H9 (cell line): ENCODE data around the gene TNNT2. TPM values are rescaled to one million over a fixed set of nuclear protein-coding genes. Genes with fewer than 3 reads are reported as not detected.

Experiments used
- DNase-seq: peaks from one replicate; pipeline ENCODE4 v3.0.0-alpha.2; 2017
- H2AFZ ChIP-seq: one replicate; pipeline ENCODE4 v1.6.1; 2013; ENCODE audit warnings: mild to moderate bottlenecking, low read length, control low read depth, moderate library complexity
- H2AK5ac ChIP-seq: 2 replicates; pipeline ENCODE4 v1.6.1; 2013; ENCODE audit warnings: low read length, control low read depth, mixed read lengths; ENCODE audit not compliant: insufficient read length
- H2BK120ac ChIP-seq: one replicate; pipeline ENCODE4 v1.6.1; 2013; ENCODE audit warnings: low read depth, mild to moderate bottlenecking, low read length, control low read depth, inconsistent platforms; ENCODE audit not compliant: poor library complexity, severe bottlenecking
- H2BK12ac ChIP-seq: 2 replicates; pipeline ENCODE4 v1.6.1; 2013; ENCODE audit warnings: low read length, control low read depth, mixed read lengths, low read depth; ENCODE audit not compliant: insufficient read length
- H2BK15ac ChIP-seq: 2 replicates; pipeline ENCODE4 v1.6.1; 2013; ENCODE audit warnings: low read depth, low read length, control low read depth
- H2BK20ac ChIP-seq: one replicate; pipeline ENCODE4 v1.6.1; 2013; ENCODE audit warnings: low read depth, mild to moderate bottlenecking, low read length, control low read depth, inconsistent platforms; ENCODE audit not compliant: poor library complexity, severe bottlenecking
- H2BK5ac ChIP-seq: 2 replicates; pipeline ENCODE4 v1.6.1; 2013; ENCODE audit warnings: low read length, control low read depth, mixed read lengths; ENCODE audit not compliant: insufficient read length
- H3K14ac ChIP-seq: 2 replicates; pipeline ENCODE4 v1.6.1; 2013; ENCODE audit warnings: low read length, control low read depth; ENCODE audit not compliant: insufficient read depth
- H3K18ac ChIP-seq: 2 replicates; pipeline ENCODE4 v1.6.1; 2013; ENCODE audit warnings: low read depth, mild to moderate bottlenecking, mixed read lengths, low read length, control low read depth; ENCODE audit not compliant: insufficient read length
- H3K23ac ChIP-seq: 2 replicates; pipeline ENCODE4 v1.6.1; 2013; ENCODE audit warnings: low read length, control low read depth, mixed read lengths, low read depth; ENCODE audit not compliant: insufficient read length
- H3K23me2 ChIP-seq: 2 replicates; pipeline ENCODE4 v1.6.1; 2013; ENCODE audit warnings: low read depth, mild to moderate bottlenecking, mixed read lengths, low read length, control low read depth; ENCODE audit not compliant: insufficient read length, poor library complexity, severe bottlenecking
- H3K27ac ChIP-seq: 2 replicates; pipeline ENCODE4 v1.5.1; 2013; ENCODE audit warnings: low read length, control low read depth, mixed read lengths, low read depth; ENCODE audit not compliant: insufficient read length
- H3K27me3 ChIP-seq: 2 replicates; pipeline ENCODE4 v1.6.1; 2013; ENCODE audit warnings: low read length, control low read depth, inconsistent platforms; ENCODE audit not compliant: insufficient read depth
- H3K4ac ChIP-seq: 2 replicates; pipeline ENCODE4 v1.6.1; 2013; ENCODE audit warnings: low read depth, mild to moderate bottlenecking, control low read depth, inconsistent platforms, low read length, moderate library complexity
- H3K4me1 ChIP-seq: 2 replicates; pipeline ENCODE4 v1.6.1; 2013; ENCODE audit warnings: low read length, control low read depth, inconsistent platforms; ENCODE audit not compliant: insufficient read depth
- H3K4me2 ChIP-seq: 2 replicates; pipeline ENCODE4 v1.6.1; 2013; ENCODE audit warnings: low read length, control low read depth, mixed read lengths; ENCODE audit not compliant: insufficient read length, insufficient read depth
- H3K56ac ChIP-seq: 2 replicates; pipeline ENCODE4 v1.6.1; 2013; ENCODE audit warnings: low read depth, mild to moderate bottlenecking, mixed read lengths, low read length, control low read depth; ENCODE audit not compliant: insufficient read length
- H3K79me1 ChIP-seq: 2 replicates; pipeline ENCODE4 v1.6.1; 2013; ENCODE audit warnings: low read depth, mild to moderate bottlenecking, moderate library complexity, low read length, control low read depth, inconsistent platforms; ENCODE audit not compliant: insufficient read depth, poor library complexity, severe bottlenecking
- H3K79me2 ChIP-seq: 2 replicates; pipeline ENCODE4 v1.6.1; 2013; ENCODE audit warnings: low read length, control low read depth, inconsistent platforms; ENCODE audit not compliant: insufficient read depth
- H3K9ac ChIP-seq: 2 replicates; pipeline ENCODE4 v1.6.1; 2013; ENCODE audit warnings: low read length, control low read depth, mixed read lengths; ENCODE audit not compliant: insufficient read length; ENCODE audit errors: extremely low read depth
- H3K9me3 ChIP-seq: one replicate; pipeline ENCODE4 v1.6.1; 2013; ENCODE audit warnings: low read depth, low read length, inconsistent platforms; ENCODE audit not compliant: control insufficient read depth
- H3T11ph ChIP-seq: one replicate; pipeline ENCODE4 v1.6.1; 2013; ENCODE audit warnings: mild to moderate bottlenecking, low read length, control low read depth, inconsistent platforms
- H4K20me1 ChIP-seq: one replicate; pipeline ENCODE4 v1.6.1; 2013; ENCODE audit not compliant: control insufficient read depth, insufficient read length, insufficient read depth
- H4K5ac ChIP-seq: 2 replicates; pipeline ENCODE4 v1.6.1; 2013; ENCODE audit warnings: low read depth, mild to moderate bottlenecking, mixed read lengths, low read length, control low read depth; ENCODE audit not compliant: insufficient read length
- H4K8ac ChIP-seq: replicated peaks from 2 replicates; pipeline ENCODE4 v1.6.1; 2013; ENCODE audit warnings: low read length, control low read depth, mixed read lengths, low read depth; ENCODE audit not compliant: insufficient read length
- H4K91ac ChIP-seq: 2 replicates; pipeline ENCODE4 v1.6.1; 2013; ENCODE audit warnings: low read depth, mild to moderate bottlenecking, moderate library complexity, mixed read lengths, low read length, control low read depth; ENCODE audit not compliant: insufficient read length
- H3K27ac Mint-ChIP-seq, 3 experiments: 2 replicates in 2 of 3; 3 replicates in 1 of 3; pipeline ENCODE4 v1.8.0; 2020 to 2021; ENCODE audit warnings: mixed read lengths in 3 of 3, mild to moderate bottlenecking in 1 of 3, moderate library complexity in 1 of 3
- H3K27me3 Mint-ChIP-seq: 2 replicates; pipeline ENCODE4 v1.8.0; 2021; ENCODE audit warnings: low read depth, mild to moderate bottlenecking, moderate library complexity, mixed read lengths
- H3K36me3 Mint-ChIP-seq, 3 experiments: 2 replicates in 2 of 3; 3 replicates in 1 of 3; pipeline ENCODE4 v1.8.0; 2020 to 2021; ENCODE audit warnings: low read depth in 3 of 3, mixed read lengths in 3 of 3; ENCODE audit not compliant: insufficient read depth in 1 of 3
- H3K4me1 Mint-ChIP-seq, 2 experiments: 2 replicates each; pipeline ENCODE4 v1.8.0; 2020; ENCODE audit warnings: mixed read lengths in 2 of 2
- H3K4me3 Mint-ChIP-seq, 2 experiments: 2 replicates in 1 of 2; 3 replicates in 1 of 2; pipeline ENCODE4 v1.8.0; 2020 to 2021; ENCODE audit warnings: mild to moderate bottlenecking in 2 of 2, mixed read lengths in 2 of 2, moderate library complexity in 1 of 2
- H3K9me3 Mint-ChIP-seq, 2 experiments: 2 replicates in 1 of 2; 3 replicates in 1 of 2; pipeline ENCODE4 v1.8.0; 2020; ENCODE audit warnings: mild to moderate bottlenecking in 2 of 2, mixed read lengths in 2 of 2, moderate library complexity in 1 of 2
- CTCF ChIP-seq: fragments of 200-600 bp; sonication (generic); conservative IDR thresholded peaks from 3 replicates; pipeline ENCODE4 v1.8.0; 2021; ENCODE audit warnings: antibody characterized with exemption, mild to moderate bottlenecking
- WGBS: extraction: QIAGEN DNeasy Blood & Tissue Kit; methylation state at CpG from one replicate; pipeline ENCODE4 v1.1.7; 2013; ENCODE audit warnings: missing lambda C conversion rate, low lambda C conversion rate, mixed read lengths; ENCODE audit not compliant: insufficient read length; ENCODE audit errors: extremely low coverage; 5-methylcytosine and 5-hydroxymethylcytosine counted together
- total RNA-seq: library from RNA; stranded (reverse); gene quantifications from 2 replicates; pipeline ENCODE4 v1.2.1, GENCODE V29; 2021

TNNT2 gene
- total RNA-seq, 1 experiment from 2014 or later: 8.6 TPM

DNA sequence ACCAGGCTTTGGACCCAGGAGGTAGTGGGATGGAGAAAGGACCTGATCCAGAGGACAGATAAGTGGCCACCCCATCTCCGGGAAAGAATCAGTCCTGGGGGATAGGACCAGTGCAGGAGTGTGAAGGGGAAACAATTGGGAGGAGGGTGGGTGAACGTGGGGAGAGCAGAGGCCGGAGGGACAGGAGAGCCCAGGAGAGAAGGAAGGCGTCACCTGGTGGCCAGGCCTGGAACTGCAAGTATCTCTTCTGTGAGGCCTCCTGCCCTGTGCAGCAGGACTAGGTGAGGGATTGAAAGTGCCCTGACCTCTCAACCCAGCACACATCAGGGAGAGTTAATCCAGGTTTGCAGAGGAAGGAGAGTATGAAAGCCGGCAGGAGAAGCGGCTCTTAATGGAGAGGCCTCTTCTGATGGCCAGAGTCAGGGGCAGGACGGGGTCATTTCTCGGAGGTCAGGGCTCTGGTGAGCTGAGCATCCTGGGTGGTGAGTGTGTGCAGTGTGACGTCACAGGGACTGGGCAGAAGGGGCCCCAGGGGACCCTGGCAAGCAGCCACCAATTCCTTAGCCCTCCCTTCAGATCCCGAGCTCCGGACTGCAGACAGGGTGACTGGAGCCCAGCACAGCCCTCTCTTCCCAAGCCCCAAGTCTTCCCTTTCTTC lies 30.8 kb upstream of the TNNT2 start:
- Histone ChIP-seq H4K20me1 (no peaks in the 10 kb centered on the region), H3K4me1 (no peaks in the 10 kb centered on the region), H3T11ph (no peak overlapping the region), H3K4ac (no peak overlapping the region), H2BK5ac (no peak overlapping the region), H4K8ac (no peak overlapping the region), H2BK12ac (no peak overlapping the region), H3K27ac (no peak overlapping the region), H2AK5ac (no peak overlapping the region), H3K79me1 (no peaks in the 10 kb centered on the region), H3K9me3 (no peaks in the 10 kb centered on the region), H2BK120ac (no peak overlapping the region), H3K4me2 (no peak overlapping the region), H4K5ac (no peak overlapping the region), H2BK20ac (no peak overlapping the region), H3K79me2 (no peaks in the 10 kb centered on the region), H2BK15ac (no peak overlapping the region), H3K23me2 (no peaks in the 10 kb centered on the region), H3K23ac (no peak overlapping the region), H3K9ac (no peak overlapping the region), H3K27me3 (no peaks in the 10 kb centered on the region), H2AFZ (no peak overlapping the region), H3K56ac (no peak overlapping the region), H4K91ac (no peak overlapping the region), H3K14ac (no peak overlapping the region), H3K18ac (no peak overlapping the region)
- peak; percentile 90 for DNase-seq
- WGBS: no CpG with 5 or more reads among the region's 11 CpGs
- peak; percentile 95 for TF ChIP-seq CTCF
- Mint-ChIP-seq H3K9me3 (no peaks in the 10 kb centered on the region; a peak in 1 of 5 replicates), H3K4me1 (peaks cover 8 to 12% of the 10 kb centered on the region in 2 experiments), H3K27ac (0 out of 7 replicates have a peak overlapping the region, but pooled peaks of 1 of the 3 experiments have one; percentile 15), H3K36me3 (no peaks in the 10 kb centered on the region; a peak in 1 of 7 replicates), H3K27me3 (peaks cover 8% of the 10 kb centered on the region), H3K4me3 (no peak overlapping the region)
